H1 (cell line): ENCODE results near the gene ELOVL6. TPM values are rescaled to one million over a fixed set of nuclear protein-coding genes. Genes with fewer than 3 reads are reported as not detected.

Experiments used
- CBX5 ChIP-seq: fragments of 300-800, 300-1000 bp; sonication (generic); IDR thresholded peaks from 2 replicates; pipeline ENCODE4 v1.7.1; 2016; ENCODE audit warnings: antibody characterized with exemption, low read length, low read depth
- CTBP2 ChIP-seq: IDR thresholded peaks from 2 replicates; pipeline ENCODE4 v1.7.0; 2011; ENCODE audit warnings: borderline replicate concordance, mild to moderate bottlenecking, moderate library complexity, mixed read lengths, low read length; ENCODE audit not compliant: insufficient read depth, insufficient read length
- EGR1 ChIP-seq: IDR thresholded peaks from 2 replicates; pipeline ENCODE4 v1.6.1; 2011; ENCODE audit warnings: low read depth, low read length, borderline replicate concordance
- GTF2F1 ChIP-seq: IDR thresholded peaks from 2 replicates; pipeline ENCODE4 v1.6.1; 2012; ENCODE audit warnings: low read depth, low read length, improper control_type of control experiment, borderline replicate concordance
- NRF1 ChIP-seq: IDR thresholded peaks from 2 replicates; pipeline ENCODE4 v1.6.1; 2011; ENCODE audit warnings: mild to moderate bottlenecking, low read depth, low read length, improper control_type of control experiment
- PHF8 ChIP-seq: fragments of 200-600 bp; sonication (generic); conservative IDR thresholded peaks from 2 replicates; pipeline ENCODE4 v1.7.1; 2012; ENCODE audit warnings: low read depth, mild to moderate bottlenecking, inconsistent platforms, low read length, moderate library complexity
- RFX5 ChIP-seq: IDR thresholded peaks from 2 replicates; pipeline ENCODE4 v1.6.1; 2011; ENCODE audit warnings: low read depth, low read length, improper control_type of control experiment, borderline replicate concordance
- RXRA ChIP-seq: IDR thresholded peaks from 2 replicates; pipeline ENCODE4 v1.6.1; 2011; ENCODE audit warnings: low read depth, mild to moderate bottlenecking, low read length, moderate library complexity; ENCODE audit not compliant: insufficient read depth
- SP4 ChIP-seq: IDR thresholded peaks from 2 replicates; pipeline ENCODE4 v1.6.1; 2012; ENCODE audit warnings: low read length, inconsistent platforms
- TAF7 ChIP-seq: optimal IDR thresholded peaks from 2 replicates; pipeline ENCODE3; 2011; ENCODE audit warnings: low read depth, mild to moderate bottlenecking, inconsistent platforms, low read length, moderate library complexity, borderline replicate concordance
- polyA plus RNA-seq, 7 experiments: library from polyadenylated mRNA; depleted of rRNA in 3 of 7; stranded (reverse) in 5 of 7; unstranded in 2 of 7; fragments of >200 nt in 5 of 7; fragments of 200-250 nt in 2 of 7; gene quantifications; 1 replicate in 5 of 7; 2 replicates in 1 of 7; 4 replicates in 1 of 7; pipeline versions ENCODE4 v1.2.1 to v1.2.3, GENCODE V29; 2011 to 2013; ENCODE audit warnings: missing spikeins in 2 of 7, mixed read lengths in 2 of 7
- total RNA-seq: library from RNA; stranded (reverse); fragmentation: NEBNext Ultra II Directional; extraction: Animal tissue kit (Norgen Biotek cat#: 25700); gene quantifications from 2 replicates; pipeline ENCODE4 v1.2.1, GENCODE V29; 2021
- TF ChIP-seq, protein P1 (sequence below): fragments of 300-600 bp; sonication (generic); IDR thresholded peaks from 2 replicates; pipeline ENCODE4 v1.7.1; 2012; ENCODE audit warnings: low read length, moderate library complexity, mild to moderate bottlenecking, inconsistent platforms; ENCODE audit not compliant: insufficient replicate concordance

Gene ELOVL6
- total and polyA plus RNA-seq, 2 of the 8 experiments (the other 6 are each of a cell fraction or from before 2014, with no cell fraction given), result 27.8 to 86.6 TPM

DNA sequence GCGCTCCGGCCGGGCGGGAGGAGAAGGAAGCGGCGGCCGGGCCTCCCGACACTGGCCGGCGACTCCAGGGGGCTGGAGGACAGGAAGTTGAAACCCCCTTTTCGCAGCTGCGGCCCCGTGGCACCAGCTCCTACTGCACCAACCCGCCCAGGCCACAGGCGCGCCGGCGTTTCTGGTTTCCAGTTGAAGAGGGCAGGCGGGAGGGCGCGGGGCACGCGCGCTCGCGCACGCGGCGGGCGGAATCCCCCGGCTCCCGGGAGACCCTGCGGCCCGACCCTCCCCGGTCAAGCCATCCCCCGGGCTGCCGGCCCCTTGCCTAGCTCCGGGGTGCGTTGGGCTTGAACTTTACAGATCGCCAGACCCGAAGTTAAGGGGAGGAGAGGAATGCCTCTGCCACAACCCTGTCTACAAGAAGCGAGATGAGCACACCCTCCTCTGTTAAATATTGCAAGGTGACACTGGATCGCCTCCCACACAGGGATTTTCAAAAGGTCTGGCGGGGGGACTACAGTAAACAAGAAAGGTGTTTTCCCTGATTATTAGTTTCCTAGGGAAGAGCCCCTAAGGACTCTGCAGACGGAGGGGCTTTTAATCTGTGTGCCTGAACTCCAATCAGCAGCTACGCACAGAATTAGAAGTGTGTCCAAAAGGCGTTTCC lies 1.4 kb downstream of the ELOVL6 start (continued):
- TF ChIP-seq, protein P1, sequence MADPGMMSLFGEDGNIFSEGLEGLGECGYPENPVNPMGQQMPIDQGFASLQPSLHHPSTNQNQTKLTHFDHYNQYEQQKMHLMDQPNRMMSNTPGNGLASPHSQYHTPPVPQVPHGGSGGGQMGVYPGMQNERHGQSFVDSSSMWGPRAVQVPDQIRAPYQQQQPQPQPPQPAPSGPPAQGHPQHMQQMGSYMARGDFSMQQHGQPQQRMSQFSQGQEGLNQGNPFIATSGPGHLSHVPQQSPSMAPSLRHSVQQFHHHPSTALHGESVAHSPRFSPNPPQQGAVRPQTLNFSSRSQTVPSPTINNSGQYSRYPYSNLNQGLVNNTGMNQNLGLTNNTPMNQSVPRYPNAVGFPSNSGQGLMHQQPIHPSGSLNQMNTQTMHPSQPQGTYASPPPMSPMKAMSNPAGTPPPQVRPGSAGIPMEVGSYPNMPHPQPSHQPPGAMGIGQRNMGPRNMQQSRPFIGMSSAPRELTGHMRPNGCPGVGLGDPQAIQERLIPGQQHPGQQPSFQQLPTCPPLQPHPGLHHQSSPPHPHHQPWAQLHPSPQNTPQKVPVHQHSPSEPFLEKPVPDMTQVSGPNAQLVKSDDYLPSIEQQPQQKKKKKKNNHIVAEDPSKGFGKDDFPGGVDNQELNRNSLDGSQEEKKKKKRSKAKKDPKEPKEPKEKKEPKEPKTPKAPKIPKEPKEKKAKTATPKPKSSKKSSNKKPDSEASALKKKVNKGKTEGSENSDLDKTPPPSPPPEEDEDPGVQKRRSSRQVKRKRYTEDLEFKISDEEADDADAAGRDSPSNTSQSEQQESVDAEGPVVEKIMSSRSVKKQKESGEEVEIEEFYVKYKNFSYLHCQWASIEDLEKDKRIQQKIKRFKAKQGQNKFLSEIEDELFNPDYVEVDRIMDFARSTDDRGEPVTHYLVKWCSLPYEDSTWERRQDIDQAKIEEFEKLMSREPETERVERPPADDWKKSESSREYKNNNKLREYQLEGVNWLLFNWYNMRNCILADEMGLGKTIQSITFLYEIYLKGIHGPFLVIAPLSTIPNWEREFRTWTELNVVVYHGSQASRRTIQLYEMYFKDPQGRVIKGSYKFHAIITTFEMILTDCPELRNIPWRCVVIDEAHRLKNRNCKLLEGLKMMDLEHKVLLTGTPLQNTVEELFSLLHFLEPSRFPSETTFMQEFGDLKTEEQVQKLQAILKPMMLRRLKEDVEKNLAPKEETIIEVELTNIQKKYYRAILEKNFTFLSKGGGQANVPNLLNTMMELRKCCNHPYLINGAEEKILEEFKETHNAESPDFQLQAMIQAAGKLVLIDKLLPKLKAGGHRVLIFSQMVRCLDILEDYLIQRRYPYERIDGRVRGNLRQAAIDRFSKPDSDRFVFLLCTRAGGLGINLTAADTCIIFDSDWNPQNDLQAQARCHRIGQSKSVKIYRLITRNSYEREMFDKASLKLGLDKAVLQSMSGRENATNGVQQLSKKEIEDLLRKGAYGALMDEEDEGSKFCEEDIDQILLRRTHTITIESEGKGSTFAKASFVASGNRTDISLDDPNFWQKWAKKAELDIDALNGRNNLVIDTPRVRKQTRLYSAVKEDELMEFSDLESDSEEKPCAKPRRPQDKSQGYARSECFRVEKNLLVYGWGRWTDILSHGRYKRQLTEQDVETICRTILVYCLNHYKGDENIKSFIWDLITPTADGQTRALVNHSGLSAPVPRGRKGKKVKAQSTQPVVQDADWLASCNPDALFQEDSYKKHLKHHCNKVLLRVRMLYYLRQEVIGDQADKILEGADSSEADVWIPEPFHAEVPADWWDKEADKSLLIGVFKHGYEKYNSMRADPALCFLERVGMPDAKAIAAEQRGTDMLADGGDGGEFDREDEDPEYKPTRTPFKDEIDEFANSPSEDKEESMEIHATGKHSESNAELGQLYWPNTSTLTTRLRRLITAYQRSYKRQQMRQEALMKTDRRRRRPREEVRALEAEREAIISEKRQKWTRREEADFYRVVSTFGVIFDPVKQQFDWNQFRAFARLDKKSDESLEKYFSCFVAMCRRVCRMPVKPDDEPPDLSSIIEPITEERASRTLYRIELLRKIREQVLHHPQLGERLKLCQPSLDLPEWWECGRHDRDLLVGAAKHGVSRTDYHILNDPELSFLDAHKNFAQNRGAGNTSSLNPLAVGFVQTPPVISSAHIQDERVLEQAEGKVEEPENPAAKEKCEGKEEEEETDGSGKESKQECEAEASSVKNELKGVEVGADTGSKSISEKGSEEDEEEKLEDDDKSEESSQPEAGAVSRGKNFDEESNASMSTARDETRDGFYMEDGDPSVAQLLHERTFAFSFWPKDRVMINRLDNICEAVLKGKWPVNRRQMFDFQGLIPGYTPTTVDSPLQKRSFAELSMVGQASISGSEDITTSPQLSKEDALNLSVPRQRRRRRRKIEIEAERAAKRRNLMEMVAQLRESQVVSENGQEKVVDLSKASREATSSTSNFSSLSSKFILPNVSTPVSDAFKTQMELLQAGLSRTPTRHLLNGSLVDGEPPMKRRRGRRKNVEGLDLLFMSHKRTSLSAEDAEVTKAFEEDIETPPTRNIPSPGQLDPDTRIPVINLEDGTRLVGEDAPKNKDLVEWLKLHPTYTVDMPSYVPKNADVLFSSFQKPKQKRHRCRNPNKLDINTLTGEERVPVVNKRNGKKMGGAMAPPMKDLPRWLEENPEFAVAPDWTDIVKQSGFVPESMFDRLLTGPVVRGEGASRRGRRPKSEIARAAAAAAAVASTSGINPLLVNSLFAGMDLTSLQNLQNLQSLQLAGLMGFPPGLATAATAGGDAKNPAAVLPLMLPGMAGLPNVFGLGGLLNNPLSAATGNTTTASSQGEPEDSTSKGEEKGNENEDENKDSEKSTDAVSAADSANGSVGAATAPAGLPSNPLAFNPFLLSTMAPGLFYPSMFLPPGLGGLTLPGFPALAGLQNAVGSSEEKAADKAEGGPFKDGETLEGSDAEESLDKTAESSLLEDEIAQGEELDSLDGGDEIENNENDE, result no peak
- peak; percentile 58; the same call in 1 of the 2 replicates for TF ChIP-seq PHF8
- no peak for TF ChIP-seq RXRA
- TF ChIP-seq SP4, result no peak
- TF ChIP-seq TAF7, result peak; percentile 48
- TF ChIP-seq CBX5, result no peak
- no peak; the same call in 1 of the 2 replicates for TF ChIP-seq EGR1
- TF ChIP-seq CTBP2, result no peak
- no peak for TF ChIP-seq GTF2F1
- no peak for TF ChIP-seq NRF1
- TF ChIP-seq RFX5, result no peak
